Tibial nerve (tissue), 4 donors: ENCODE measurements around the gene FCN1. TPM values are rescaled to one million over a fixed set of nuclear protein-coding genes. Genes with fewer than 3 reads are reported as not detected.

Source experiments
- DNase-seq, 2 donors: peaks; one replicate each; pipeline ENCODE4 v3.0.0-alpha.2; 2019; ENCODE audit warnings: low spot score in 2 of 2
- H3K27ac ChIP-seq, 4 donors: fragments of 200-600 bp; sonication (generic) in 3 of 4; one replicate each; pipeline ENCODE4 v1.5.1; 2017 to 2019; ENCODE audit warnings: mild to moderate bottlenecking in 1 of 4
- H3K27me3 ChIP-seq, 2 donors: fragments of 200-600 bp; sonication (generic) in 1 of 2; one replicate each; pipeline versions ENCODE4 v1.5.1 to v1.6.0; 2017 to 2019
- H3K36me3 ChIP-seq, 3 donors: fragments of 200-600 bp; sonication (generic); one replicate each; pipeline ENCODE4 v1.5.1; 2018 to 2019
- H3K4me1 ChIP-seq, 4 donors: fragments of 200-600 bp; sonication (generic) in 3 of 4; one replicate each; pipeline ENCODE4 v1.5.1; 2017 to 2019
- H3K4me3 ChIP-seq, 4 donors: fragments of 200-600 bp; sonication (generic) in 3 of 4; one replicate each; pipeline ENCODE4 v1.5.1; 2017 to 2019; ENCODE audit warnings: mild to moderate bottlenecking in 1 of 4, moderate library complexity in 1 of 4
- H3K9me3 ChIP-seq, 4 donors: fragments of 200-600 bp; sonication (generic) in 3 of 4; one replicate each; pipeline ENCODE4 v1.5.1; 2017 to 2019
- EP300 ChIP-seq, 2 donors: sonication (generic); formaldehyde crosslinking; IDR thresholded peaks; one replicate each; pipeline ENCODE4 v1.6.1; 2017; ENCODE audit warnings: antibody characterized with exemption in 2 of 2, mild to moderate bottlenecking in 1 of 2
- POLR2A ChIP-seq, 2 donors: fragments of 450-650 bp; IDR thresholded peaks; one replicate each; pipeline ENCODE4 v1.6.1; 2017; ENCODE audit warnings: antibody characterized with exemption in 2 of 2, mild to moderate bottlenecking in 2 of 2, moderate library complexity in 2 of 2
- WGBS, 2 donors: methylation state at CpG; one replicate each; pipeline ENCODE4 v1.1.5; 2018; 5-methylcytosine and 5-hydroxymethylcytosine counted together
- total RNA-seq, 4 donors: library from RNA; depleted of rRNA; stranded (reverse); fragments of >200 nt; gene quantifications; one replicate each; pipeline ENCODE4 v1.1.0, GENCODE V29; 2016
- TF ChIP-seq, protein P1 (sequence below), 5 experiments: fragments of 200-600 bp in 3 of 5; fragments of 450-650 bp in 2 of 5; sonication (generic) in 3 of 5; IDR thresholded peaks; one replicate each; pipeline ENCODE4 v1.5.1; 2016 to 2019; ENCODE audit warnings: antibody characterized with exemption in 5 of 5, mild to moderate bottlenecking in 3 of 5, moderate library complexity in 2 of 5

The FCN1 gene
- total RNA-seq, 4 donors from 2014 or later = under 0.01 to 2.9 (median 0.96) TPM

DNA sequence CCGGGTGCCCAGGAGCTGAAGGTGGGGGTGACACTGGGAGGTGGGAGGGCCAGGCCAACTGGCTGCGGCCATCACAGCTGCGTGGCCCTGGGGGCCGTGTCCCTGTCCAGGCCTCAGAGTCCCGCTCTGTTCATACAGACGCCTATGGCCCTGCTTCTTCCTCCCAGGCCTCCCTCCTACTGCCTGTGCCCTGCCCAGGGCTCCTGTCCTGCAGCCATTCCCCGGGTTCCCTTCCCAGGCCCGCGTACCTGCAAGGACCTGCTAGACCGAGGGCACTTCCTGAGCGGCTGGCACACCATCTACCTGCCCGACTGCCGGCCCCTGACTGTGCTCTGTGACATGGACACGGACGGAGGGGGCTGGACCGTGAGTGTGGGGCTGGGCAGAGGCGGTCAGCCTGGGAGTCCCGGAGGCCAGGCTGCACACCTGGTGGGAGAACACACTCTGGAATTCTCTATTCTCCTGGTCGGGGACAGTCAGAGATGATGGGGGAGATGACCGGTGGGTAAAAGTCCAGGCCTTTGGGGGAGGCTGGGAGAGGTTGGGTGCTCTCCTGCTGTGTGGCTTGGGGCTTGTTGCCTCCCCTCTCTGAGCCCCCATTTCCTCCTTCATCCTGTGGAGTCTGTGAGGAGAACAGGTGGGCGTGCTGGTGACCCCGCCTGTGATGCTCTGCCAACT lies 32.6 kb downstream of the FCN1 start:
- no peak overlapping the region for H3K27ac ChIP-seq
- H3K36me3 ChIP-seq = no peaks in the 10 kb centered on the region
- no peaks in the 10 kb centered on the region for H3K4me1 ChIP-seq
- DNase-seq = no peak
- no peaks in the 10 kb centered on the region for H3K9me3 ChIP-seq
- WGBS, 2 donors = 88 to 93% methylated on average over 22 of the region's 22 CpGs
- no peak overlapping the region for H3K4me3 ChIP-seq
- TF ChIP-seq EP300 (IDR thresholded peaks at IDR 0.05) (no peak), POLR2A (IDR thresholded peaks at IDR 0.05) (no peak)
- TF ChIP-seq, protein P1, sequence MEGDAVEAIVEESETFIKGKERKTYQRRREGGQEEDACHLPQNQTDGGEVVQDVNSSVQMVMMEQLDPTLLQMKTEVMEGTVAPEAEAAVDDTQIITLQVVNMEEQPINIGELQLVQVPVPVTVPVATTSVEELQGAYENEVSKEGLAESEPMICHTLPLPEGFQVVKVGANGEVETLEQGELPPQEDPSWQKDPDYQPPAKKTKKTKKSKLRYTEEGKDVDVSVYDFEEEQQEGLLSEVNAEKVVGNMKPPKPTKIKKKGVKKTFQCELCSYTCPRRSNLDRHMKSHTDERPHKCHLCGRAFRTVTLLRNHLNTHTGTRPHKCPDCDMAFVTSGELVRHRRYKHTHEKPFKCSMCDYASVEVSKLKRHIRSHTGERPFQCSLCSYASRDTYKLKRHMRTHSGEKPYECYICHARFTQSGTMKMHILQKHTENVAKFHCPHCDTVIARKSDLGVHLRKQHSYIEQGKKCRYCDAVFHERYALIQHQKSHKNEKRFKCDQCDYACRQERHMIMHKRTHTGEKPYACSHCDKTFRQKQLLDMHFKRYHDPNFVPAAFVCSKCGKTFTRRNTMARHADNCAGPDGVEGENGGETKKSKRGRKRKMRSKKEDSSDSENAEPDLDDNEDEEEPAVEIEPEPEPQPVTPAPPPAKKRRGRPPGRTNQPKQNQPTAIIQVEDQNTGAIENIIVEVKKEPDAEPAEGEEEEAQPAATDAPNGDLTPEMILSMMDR (IDR thresholded peaks at IDR 0.05) = no peak
- H3K27me3 ChIP-seq = peaks cover 0 to 9% of the 10 kb centered on the region in 2 donors

DNA sequence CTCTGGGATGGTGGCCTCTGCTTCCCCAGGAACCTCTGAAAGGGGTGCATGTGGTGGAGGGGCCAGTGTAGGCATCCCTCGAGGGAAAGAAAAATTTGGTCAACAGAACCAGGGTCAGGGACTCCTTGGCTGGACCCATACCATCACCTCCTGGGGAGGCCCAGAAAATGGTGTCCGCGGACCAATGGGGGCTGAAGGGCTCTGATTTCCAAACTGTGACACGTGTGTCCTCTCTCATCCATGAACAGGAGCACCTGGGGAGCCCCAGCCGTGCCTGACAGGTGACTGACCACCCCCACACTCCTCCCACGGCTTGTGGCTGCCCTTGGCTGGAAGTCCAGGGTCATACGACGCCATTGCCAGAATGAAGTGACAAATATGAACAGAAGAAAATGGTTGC lies 33.2 kb downstream of the FCN1 start:
- no peaks in the 10 kb centered on the region for H3K9me3 ChIP-seq
- H3K4me1 ChIP-seq = no peaks in the 10 kb centered on the region
- no peak overlapping the region for H3K27ac ChIP-seq
- no peaks in the 10 kb centered on the region for H3K36me3 ChIP-seq
- TF ChIP-seq, protein P1 (IDR thresholded peaks at IDR 0.05) = no peak
- TF ChIP-seq POLR2A (IDR thresholded peaks at IDR 0.05) = no peak
- DNase-seq = no peak
- H3K4me3 ChIP-seq = no peak overlapping the region
- H3K27me3 ChIP-seq = peaks cover 0 to 9% of the 10 kb centered on the region in 2 donors
- 81 to 89% methylated on average over 8 of the region's 8 CpGs for WGBS, 2 donors

DNA sequence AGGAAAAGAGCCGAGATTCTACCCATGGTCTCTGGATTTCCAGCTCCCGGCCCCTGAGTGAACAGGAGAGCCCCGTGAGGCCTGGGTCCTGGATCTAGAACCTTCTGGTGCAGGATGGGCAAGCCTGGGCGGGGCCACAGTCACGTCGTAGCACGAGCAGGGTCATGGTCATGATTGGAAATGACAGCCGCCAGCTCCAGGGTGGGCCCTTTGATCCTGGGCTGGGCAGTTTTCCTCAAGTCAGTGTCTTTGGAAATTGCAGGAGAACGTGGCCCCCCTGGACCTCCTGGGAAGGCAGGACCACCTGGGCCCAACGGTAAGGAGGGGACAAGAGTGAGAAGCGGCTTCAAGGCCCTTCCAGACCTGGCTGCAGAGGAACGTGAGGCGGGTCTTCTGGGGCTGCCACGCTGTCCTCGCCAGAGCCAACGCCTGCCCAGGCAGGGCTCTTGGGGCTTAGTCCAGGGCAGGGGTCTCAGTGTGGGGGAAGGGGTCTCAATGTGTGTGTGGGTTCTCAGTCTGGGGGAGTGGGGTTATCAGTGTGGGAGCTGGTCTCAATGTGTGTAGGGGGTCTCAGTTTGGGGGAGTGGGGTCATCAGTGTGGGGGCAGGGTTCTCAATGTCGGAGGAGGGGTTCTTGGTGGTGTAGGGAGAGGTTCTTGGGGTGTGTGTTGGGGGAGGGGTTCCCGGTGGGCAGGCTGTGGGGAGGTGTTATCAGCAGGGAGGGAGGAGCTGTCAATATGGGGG lies 34.5 kb downstream of the FCN1 start:
- no peak for DNase-seq
- H3K27me3 ChIP-seq = peaks cover 0 to 9% of the 10 kb centered on the region in 2 donors
- TF ChIP-seq POLR2A (IDR thresholded peaks at IDR 0.05) (no peak), EP300 (IDR thresholded peaks at IDR 0.05) (no peak)
- TF ChIP-seq, protein P1 (IDR thresholded peaks at IDR 0.05) = no peak
- H3K4me1 ChIP-seq = no peaks in the 10 kb centered on the region
- H3K9me3 ChIP-seq = no peaks in the 10 kb centered on the region
- WGBS, 2 donors = 85 to 89% methylated on average over 18 of the region's 18 CpGs
- no peak overlapping the region for H3K27ac ChIP-seq
- H3K36me3 ChIP-seq = no peaks in the 10 kb centered on the region
- H3K4me3 ChIP-seq = no peak overlapping the region

DNA sequence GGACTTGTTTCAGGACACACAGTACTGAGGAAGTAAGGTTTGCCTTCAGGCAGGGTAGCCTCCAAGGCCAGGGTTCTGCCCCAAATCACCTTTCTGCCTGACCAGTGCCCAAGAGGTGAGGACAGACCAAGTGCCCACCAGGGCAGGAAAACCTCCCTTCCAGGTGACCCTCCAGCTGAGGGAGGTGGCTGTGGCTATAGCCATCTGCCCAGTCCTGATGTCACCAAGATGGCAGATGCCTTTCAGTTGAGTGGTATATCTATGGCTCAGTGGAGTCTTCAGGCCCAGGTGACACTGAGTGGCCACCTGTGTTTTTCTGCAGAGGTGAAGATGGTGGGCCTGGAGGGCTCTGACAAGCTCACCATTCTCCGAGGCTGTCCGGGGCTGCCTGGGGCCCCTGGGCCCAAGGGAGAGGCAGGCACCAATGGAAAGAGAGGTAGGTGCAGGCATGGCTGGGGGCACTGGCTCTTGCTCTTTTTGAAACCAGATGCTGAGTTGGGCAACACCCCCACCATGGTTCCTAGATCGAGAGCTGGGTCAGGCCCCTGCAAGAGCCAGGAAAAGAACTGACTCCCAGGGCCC lies 35.4 kb downstream of the FCN1 start:
- no peaks in the 10 kb centered on the region for H3K9me3 ChIP-seq
- DNase-seq = no peak

More for the DNA sequence above, 35.4 kb downstream of the FCN1 start:
- peaks cover 0 to 9% of the 10 kb centered on the region in 2 donors for H3K27me3 ChIP-seq
- no peaks in the 10 kb centered on the region for H3K36me3 ChIP-seq
- H3K4me3 ChIP-seq = no peak overlapping the region
- H3K4me1 ChIP-seq = no peaks in the 10 kb centered on the region
- no peak overlapping the region for H3K27ac ChIP-seq
- WGBS, 2 donors = 50 to 87% methylated on average over 2 to 3 of the region's 3 CpGs
- TF ChIP-seq POLR2A (IDR thresholded peaks at IDR 0.05) = no peak
- TF ChIP-seq EP300 (IDR thresholded peaks at IDR 0.05) = no peak
- TF ChIP-seq, protein P1 (IDR thresholded peaks at IDR 0.05) = no peak
